A172 (cell line): ENCODE results near the gene LAMB4. TPM values are rescaled to one million over a fixed set of nuclear protein-coding genes. Genes with fewer than 3 reads are reported as not detected.

ENCODE experiments used
- DNase-seq: peaks from one replicate; pipeline ENCODE4 v3.0.0-alpha.2; 2015; ENCODE audit warnings: low spot score
- total RNA-seq: library from RNA; depleted of rRNA; stranded (reverse); fragments of >200 nt; shearing (Covaris generic); gene quantifications from 2 replicates; pipeline ENCODE4 v1.2.3, GENCODE V29; 2014

Gene LAMB4
- total RNA-seq, 1 experiment from 2014 or later: not detected

GRCh38 chr7:107998150-107998549 is 132.0 kb downstream of the LAMB4 start:
- peak; percentile 82 for DNase-seq

DNA sequence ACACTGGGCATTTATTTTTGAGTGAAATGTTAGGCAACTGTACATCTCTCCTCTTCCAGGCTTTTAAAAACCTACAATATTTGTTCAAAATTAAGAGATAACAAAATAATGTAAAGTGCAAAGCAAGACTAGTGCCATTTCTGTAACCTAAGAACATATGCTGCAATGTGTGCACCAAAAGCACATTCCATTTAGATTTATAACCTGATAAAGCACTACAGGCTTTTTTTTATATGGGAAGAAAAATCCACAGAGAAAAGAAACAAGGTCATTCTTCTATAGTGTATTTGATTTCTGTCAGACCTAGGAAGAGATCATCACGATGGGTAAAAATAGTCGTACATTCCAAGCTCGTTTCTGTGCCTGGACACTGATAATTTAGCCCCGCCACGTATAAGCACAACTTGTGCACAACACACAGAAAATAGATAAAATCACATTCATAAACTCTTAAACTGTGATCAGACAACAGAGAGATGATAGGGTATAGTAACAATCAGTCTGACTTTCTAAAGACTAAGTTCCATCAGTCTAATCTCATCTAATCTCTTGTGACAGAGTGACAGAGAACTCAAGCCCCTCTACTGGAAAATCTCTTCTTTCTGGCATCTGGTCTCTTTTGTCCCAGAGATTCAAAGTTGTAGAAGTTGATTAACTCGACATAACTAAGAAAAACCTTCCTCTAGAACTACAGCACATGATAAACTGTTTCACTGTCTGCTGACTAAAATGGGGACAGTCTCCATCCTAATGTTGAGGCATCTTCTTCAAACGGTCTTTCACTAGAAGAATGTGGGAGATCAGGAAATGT is 133.9 kb downstream of the LAMB4 start:
- DNase-seq: peak; percentile 55

GRCh38 chr7:107995184-107996071 is 134.7 kb downstream of the LAMB4 start:
- peak; percentile 92 for DNase-seq

DNA sequence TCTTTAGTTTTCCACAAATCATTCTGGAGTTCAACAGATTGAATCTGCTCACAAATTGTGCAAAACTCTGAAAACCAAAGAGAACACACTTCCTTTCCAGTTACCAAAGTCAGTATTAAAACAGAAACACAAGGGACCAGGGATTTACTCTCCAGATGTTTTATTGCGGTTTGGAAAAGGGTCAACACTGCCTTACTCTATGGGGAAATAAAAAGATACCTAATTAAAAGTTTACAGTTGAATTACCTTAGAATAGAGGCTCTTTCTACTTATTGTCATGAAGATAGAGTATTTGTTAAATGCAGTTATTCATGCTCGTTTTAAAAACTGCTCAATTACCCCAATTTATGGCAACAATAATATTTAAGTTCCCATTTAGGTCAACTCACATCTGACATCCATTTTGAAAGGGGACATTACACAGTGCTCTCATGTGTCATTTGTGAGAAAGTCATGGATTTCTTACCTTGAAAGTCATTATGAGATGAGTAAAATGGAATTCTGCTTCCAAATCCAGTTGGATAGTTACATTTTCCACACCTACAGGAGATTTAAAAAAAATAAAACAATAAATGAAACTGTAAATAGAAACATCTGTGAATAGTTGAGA is 135.6 kb downstream of the LAMB4 start:
- no peak for DNase-seq

GRCh38 chr7:107993891-107994291 is 136.3 kb downstream of the LAMB4 start:
- no peak for DNase-seq

GRCh38 chr7:107989618-107990373 is 140.4 kb downstream of the LAMB4 start:
- peak; percentile 67 for DNase-seq

DNA sequence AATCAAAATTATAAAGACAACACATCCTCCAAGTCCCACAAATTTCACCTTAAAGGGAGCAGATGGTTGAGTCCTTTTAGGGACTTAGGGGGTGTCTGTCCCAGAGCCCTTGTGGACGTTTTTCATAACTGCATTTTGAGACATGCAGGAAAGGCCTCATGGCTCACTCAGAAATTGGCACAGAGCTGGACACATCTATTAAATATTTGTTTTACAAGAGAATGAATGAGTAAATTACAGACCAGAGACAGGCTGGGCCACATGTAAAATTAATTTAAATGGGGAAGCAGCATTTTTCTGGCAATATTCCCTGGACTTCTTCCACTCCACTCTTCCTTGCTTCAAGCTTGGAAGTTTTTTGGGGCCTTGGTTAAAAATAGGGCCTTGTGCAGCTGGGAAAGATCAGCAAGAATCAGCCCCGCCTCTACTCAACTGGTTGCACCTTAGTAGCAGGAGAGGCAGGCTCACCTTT is 147.2 kb downstream of the LAMB4 start:
- no peak for DNase-seq

- no peak for DNase-seq
These were observed 147.9 kb downstream of the LAMB4 start for GRCh38 chr7:107982042-107982840.

- DNase-seq: no peak
These were observed 148.7 kb downstream of the LAMB4 start for GRCh38 chr7:107981466-107981865.

- no peak for DNase-seq
These were observed 149.4 kb downstream of the LAMB4 start for GRCh38 chr7:107980671-107981190.

- no peak for DNase-seq
These were observed 150.0 kb downstream of the LAMB4 start for GRCh38 chr7:107980171-107980570.

DNA sequence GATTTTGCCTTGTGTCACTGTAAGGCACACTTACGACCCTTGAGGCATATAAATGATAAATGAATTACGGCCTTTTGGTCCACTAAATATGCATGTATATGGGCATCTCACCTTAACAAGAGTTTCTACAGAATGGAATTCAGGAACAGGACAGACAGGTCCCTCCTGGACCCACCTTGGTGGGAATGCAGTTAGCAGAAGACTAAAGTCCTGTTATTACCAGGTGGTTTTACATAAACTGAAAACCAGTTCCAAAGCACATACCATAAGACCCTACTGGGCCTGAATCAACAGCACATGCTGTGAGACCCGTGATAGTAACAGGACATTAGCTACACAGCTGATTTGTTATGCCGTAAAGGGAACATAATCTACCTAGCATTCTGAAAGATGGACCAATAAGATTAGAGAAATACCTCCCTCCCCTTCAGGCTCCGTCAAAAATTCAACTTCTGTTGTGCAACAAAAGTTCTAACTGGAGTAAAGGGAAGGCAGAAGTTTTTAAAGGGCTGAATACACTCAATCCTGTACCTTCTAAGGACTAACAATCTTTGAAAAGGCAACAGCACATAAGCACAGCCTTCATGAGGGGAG is 151.2 kb downstream of the LAMB4 start:
- DNase-seq: no peak

DNA sequence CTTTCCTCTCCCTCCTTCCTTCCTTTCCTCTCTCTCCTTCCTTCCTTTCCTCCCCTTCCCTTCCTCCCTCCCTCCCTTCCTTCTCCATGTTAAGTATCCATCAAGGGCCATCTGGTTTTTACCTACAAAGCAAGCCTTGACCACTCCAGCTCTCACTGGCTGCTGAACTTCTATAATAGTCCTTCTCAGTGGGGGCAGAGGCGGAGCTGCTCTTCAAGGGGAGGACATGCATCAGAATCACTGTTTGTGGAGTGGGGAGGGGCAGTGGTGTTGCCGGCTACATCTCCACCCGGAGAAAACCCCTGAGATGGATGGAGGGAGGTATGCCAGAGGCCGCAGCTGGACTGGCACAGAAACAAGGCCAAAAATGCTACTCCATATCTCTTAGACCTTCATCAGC is 153.1 kb downstream of the LAMB4 start:
- no peak for DNase-seq

GRCh38 chr7:107976620-107977019 is 153.5 kb downstream of the LAMB4 start:
- DNase-seq: no peak

GRCh38 chr7:107975394-107976013 is 154.7 kb downstream of the LAMB4 start:
- no peak for DNase-seq

DNA sequence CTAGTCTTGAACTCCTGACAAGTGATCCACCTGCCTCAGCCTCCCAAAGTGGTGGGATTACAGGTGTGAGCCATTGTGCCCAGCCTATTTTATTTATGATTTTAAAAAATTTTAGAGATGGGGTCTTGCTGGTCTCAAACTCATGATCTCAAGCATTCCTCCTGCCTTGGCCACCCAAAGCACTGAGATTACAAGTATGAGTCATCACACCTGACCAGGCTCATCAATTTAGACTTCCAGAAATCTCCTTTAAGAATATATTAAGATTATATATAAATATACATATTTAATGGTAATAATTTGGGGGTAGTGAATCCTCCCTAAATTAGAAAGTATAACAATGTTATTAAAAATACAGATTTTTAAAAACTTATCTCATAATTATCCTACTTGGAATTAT is 156.3 kb downstream of the LAMB4 start:
- DNase-seq: no peak
